ENCODE data around the gene YOD1.

The YOD1 gene

DNA sequence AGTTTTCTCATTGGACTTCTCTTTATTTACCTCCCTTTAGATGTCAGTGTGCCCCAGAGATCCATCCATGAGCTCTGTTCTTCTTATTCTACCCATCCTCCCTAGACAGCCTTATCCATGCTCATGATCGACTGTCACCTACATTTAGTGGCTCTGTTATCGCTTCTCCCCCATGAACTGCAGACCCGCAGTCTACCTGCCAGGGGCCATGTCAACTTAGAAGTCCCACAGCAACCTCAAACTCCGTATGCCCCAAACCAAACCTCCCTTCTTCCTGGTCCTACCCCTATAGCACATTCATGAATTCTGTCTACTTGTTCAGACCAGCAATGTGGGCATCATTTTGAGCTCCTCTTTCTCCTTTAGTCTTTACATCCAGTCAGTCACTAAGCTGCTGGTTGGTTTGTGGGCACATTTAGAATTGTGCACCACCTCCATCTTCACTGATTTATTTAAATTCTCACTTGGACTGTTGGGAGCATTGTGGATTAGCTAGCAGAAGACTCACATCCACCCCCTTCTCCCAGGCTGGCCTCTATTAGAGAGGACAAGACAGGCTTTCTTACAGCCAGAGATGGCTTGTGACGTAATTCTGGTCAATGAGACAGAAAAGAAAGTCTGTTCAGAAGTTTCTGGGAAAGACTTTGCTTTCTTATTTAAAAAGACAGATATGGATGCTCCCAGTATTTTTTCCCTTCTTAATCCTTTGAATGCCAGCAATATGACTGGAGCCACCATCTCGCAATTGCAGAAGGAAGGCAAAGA is 37.5 kb downstream of the YOD1 start:
- H3K4me1 ChIP-seq (ENCODE audit: low read depth, poor library complexity, severe bottlenecking) = no peaks in the 10 kb centered on the region
- H3K4me2 ChIP-seq = no peak overlapping the region
- no peaks in the 10 kb centered on the region for H3K36me3 ChIP-seq (ENCODE audit: insufficient read depth)
- TF ChIP-seq CTCF (conservative IDR thresholded peaks at IDR 0.05; ENCODE audit: low read depth, low read length) = no peak
- H3K27me3 ChIP-seq (ENCODE audit: insufficient read depth, low read depth) = no peaks in the 10 kb centered on the region
- no peak overlapping the region for H3K4me3 ChIP-seq (IDR thresholded peaks at IDR 0.05; ENCODE audit: insufficient read depth, low read depth, low read length)
- H2AFZ ChIP-seq (ENCODE audit: low read depth) = no peak overlapping the region
- H3K9ac ChIP-seq = no peak overlapping the region
- H3K79me2 ChIP-seq (ENCODE audit: insufficient read depth, low read depth) = no peaks in the 10 kb centered on the region
- no peak overlapping the region for H3K27ac ChIP-seq
- H4K20me1 ChIP-seq (ENCODE audit: insufficient read depth) = no peaks in the 10 kb centered on the region

DNA sequence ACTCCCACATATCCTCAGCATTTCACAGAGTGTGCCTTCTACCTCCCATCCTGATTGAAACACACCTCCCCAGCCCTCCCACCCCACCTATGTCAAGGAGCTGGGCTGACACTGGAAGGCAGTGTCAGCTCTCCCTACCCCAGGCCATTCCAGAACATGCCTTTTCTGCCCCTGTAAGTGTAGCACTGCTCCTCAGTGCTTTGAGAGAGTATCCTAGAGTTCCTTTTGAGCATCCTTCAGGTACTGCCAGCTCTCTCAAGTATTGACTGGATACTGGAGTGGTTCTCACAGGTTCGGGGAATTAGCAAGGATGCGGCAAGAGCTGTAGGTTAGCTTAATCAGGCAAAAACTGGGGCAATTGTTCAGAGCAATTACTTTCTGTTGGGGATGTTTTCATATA is 40.3 kb downstream of the YOD1 start:
- Histone ChIP-seq H4K20me1 (ENCODE audit: insufficient read depth) (no peaks in the 10 kb centered on the region), H3K36me3 (ENCODE audit: insufficient read depth) (no peaks in the 10 kb centered on the region), H3K79me2 (ENCODE audit: insufficient read depth, low read depth) (no peaks in the 10 kb centered on the region), H3K4me2 (no peak overlapping the region), H3K4me1 (ENCODE audit: low read depth, poor library complexity, severe bottlenecking) (no peaks in the 10 kb centered on the region), H3K27me3 (ENCODE audit: insufficient read depth, low read depth) (no peaks in the 10 kb centered on the region), H2AFZ (ENCODE audit: low read depth) (no peak overlapping the region), H3K27ac (no peak overlapping the region), H3K4me3 (IDR thresholded peaks at IDR 0.05; ENCODE audit: insufficient read depth, low read depth, low read length) (no peak overlapping the region), H3K9ac (no peak overlapping the region)
- TF ChIP-seq CTCF (conservative IDR thresholded peaks at IDR 0.05; ENCODE audit: low read depth, low read length) = no peak

DNA sequence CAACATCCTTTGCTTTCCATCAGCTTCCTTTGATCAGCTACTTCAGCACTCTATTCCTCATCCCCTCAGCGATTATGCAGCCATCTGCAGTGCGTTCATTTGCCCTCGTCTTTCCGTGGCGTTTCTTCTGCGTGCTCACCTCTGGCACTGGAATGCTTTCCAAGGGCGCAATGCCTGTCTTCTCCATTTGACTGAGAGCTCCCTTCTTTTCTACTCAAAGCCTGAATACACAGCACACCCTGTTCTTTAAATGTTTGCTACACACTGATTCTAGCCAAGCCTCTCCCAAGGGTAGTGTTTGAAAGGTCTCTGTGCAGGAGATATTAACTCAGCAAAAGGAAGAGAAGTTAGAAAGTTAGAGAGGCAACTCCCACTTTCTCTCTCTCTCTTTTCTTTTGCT is 41.1 kb downstream of the YOD1 start:
- H3K27me3 ChIP-seq (ENCODE audit: insufficient read depth, low read depth) = no peaks in the 10 kb centered on the region
- no peak overlapping the region for H3K4me2 ChIP-seq
- H3K79me2 ChIP-seq (ENCODE audit: insufficient read depth, low read depth) = no peaks in the 10 kb centered on the region
- H3K4me1 ChIP-seq (ENCODE audit: low read depth, poor library complexity, severe bottlenecking) = no peaks in the 10 kb centered on the region
- TF ChIP-seq CTCF (conservative IDR thresholded peaks at IDR 0.05; ENCODE audit: low read depth, low read length) = no peak
- no peaks in the 10 kb centered on the region for H3K36me3 ChIP-seq (ENCODE audit: insufficient read depth)
- no peak overlapping the region for H3K27ac ChIP-seq
- H3K4me3 ChIP-seq (IDR thresholded peaks at IDR 0.05; ENCODE audit: insufficient read depth, low read depth, low read length) = no peak overlapping the region
- H4K20me1 ChIP-seq (ENCODE audit: insufficient read depth) = no peaks in the 10 kb centered on the region
- no peak overlapping the region for H2AFZ ChIP-seq (ENCODE audit: low read depth)
- H3K9ac ChIP-seq = no peak overlapping the region

- H3K4me1 ChIP-seq (ENCODE audit: low read depth, poor library complexity, severe bottlenecking) = no peaks in the 10 kb centered on the region
- H4K20me1 ChIP-seq (ENCODE audit: insufficient read depth) = no peaks in the 10 kb centered on the region
- H3K79me2 ChIP-seq (ENCODE audit: insufficient read depth, low read depth) = no peaks in the 10 kb centered on the region
- no peak overlapping the region for H2AFZ ChIP-seq (ENCODE audit: low read depth)
- no peak overlapping the region for H3K4me2 ChIP-seq
- H3K27ac ChIP-seq = no peak overlapping the region
- TF ChIP-seq CTCF (conservative IDR thresholded peaks at IDR 0.05; ENCODE audit: low read depth, low read length) = no peak
- H3K36me3 ChIP-seq (ENCODE audit: insufficient read depth) = no peaks in the 10 kb centered on the region
- no peaks in the 10 kb centered on the region for H3K27me3 ChIP-seq (ENCODE audit: insufficient read depth, low read depth)
- no peak overlapping the region for H3K9ac ChIP-seq
- H3K4me3 ChIP-seq (IDR thresholded peaks at IDR 0.05; ENCODE audit: insufficient read depth, low read depth, low read length) = no peak overlapping the region
Observed at GRCh38 chr1:207009182-207009850, 41.7 kb downstream of the YOD1 start.
